ENCODE results near the gene CHD9NB. TPM values are rescaled to one million over a fixed set of nuclear protein-coding genes. Genes with fewer than 3 reads are reported as not detected.

Gene CHD9NB
- total RNA-seq, 1 donor from 2014 or later, result 0.26 TPM

GRCh38 chr16:53097190-53097589, 44.5 kb upstream of the CHD9NB start:
- DNase-seq (ENCODE audit: low read depth) (no peak), FAIRE-seq (no peak)
- Histone ChIP-seq H3K4me3 (ENCODE audit: low read depth, low read length) (no peak overlapping the region), H3K27me3 (ENCODE audit: control insufficient read depth, insufficient read depth, low read length) (no peaks in the 10 kb centered on the region), H3K36me3 (ENCODE audit: control insufficient read depth, insufficient read depth, low read length) (no peaks in the 10 kb centered on the region)
- TF ChIP-seq CTCF (IDR thresholded peaks at IDR 0.05; ENCODE audit: insufficient read depth, low read length, severe bottlenecking), result no peak

GRCh38 chr16:53094013-53094630, 41.4 kb upstream of the CHD9NB start:
- DNase-seq (ENCODE audit: low read depth) (peak; percentile 39), FAIRE-seq (no peak)
- Histone ChIP-seq H3K4me3 (ENCODE audit: low read depth, low read length) (no peak overlapping the region), H3K36me3 (ENCODE audit: control insufficient read depth, insufficient read depth, low read length) (no peaks in the 10 kb centered on the region), H3K27me3 (ENCODE audit: control insufficient read depth, insufficient read depth, low read length) (no peaks in the 10 kb centered on the region)
- TF ChIP-seq CTCF (IDR thresholded peaks at IDR 0.05; ENCODE audit: insufficient read depth, low read length, severe bottlenecking), result no peak

- H3K4me3 ChIP-seq (ENCODE audit: low read depth, low read length), result no peak overlapping the region
- TF ChIP-seq CTCF (IDR thresholded peaks at IDR 0.05; ENCODE audit: insufficient read depth, low read length, severe bottlenecking), result no peak
- no peak for DNase-seq (ENCODE audit: low read depth)
- no peaks in the 10 kb centered on the region for H3K27me3 ChIP-seq (ENCODE audit: control insufficient read depth, insufficient read depth, low read length)
- no peak for FAIRE-seq
- no peaks in the 10 kb centered on the region for H3K36me3 ChIP-seq (ENCODE audit: control insufficient read depth, insufficient read depth, low read length)
Measured at GRCh38 chr16:53093162-53093744, 40.6 kb upstream of the CHD9NB start.

GRCh38 chr16:53092284-53092683, 39.6 kb upstream of the CHD9NB start:
- FAIRE-seq, result no peak
- no peak for DNase-seq (ENCODE audit: low read depth)
- Histone ChIP-seq H3K36me3 (ENCODE audit: control insufficient read depth, insufficient read depth, low read length) (no peaks in the 10 kb centered on the region), H3K27me3 (ENCODE audit: control insufficient read depth, insufficient read depth, low read length) (no peaks in the 10 kb centered on the region), H3K4me3 (ENCODE audit: low read depth, low read length) (no peak overlapping the region)
- no peak for TF ChIP-seq CTCF (IDR thresholded peaks at IDR 0.05; ENCODE audit: insufficient read depth, low read length, severe bottlenecking)

- no peak for TF ChIP-seq CTCF (IDR thresholded peaks at IDR 0.05; ENCODE audit: insufficient read depth, low read length, severe bottlenecking)
- Histone ChIP-seq H3K4me3 (ENCODE audit: low read depth, low read length) (no peak overlapping the region), H3K27me3 (ENCODE audit: control insufficient read depth, insufficient read depth, low read length) (no peaks in the 10 kb centered on the region), H3K36me3 (ENCODE audit: control insufficient read depth, insufficient read depth, low read length) (no peaks in the 10 kb centered on the region)
- FAIRE-seq, result no peak
- DNase-seq (ENCODE audit: low read depth), result peak; percentile 46
Measured at GRCh38 chr16:53091466-53092211, 38.9 kb upstream of the CHD9NB start.

All from bronchial epithelial cell (primary cell).